ENCODE results near the gene NMS.

- TF ChIP-seq CTCF (conservative IDR thresholded peaks at IDR 0.05; ENCODE audit: low read depth, low read length): no peak
- no peak for TF ChIP-seq EZH2 (IDR thresholded peaks at IDR 0.05; ENCODE audit: borderline replicate concordance, low read depth, low read length, poor library complexity, severe bottlenecking)
Observed at GRCh38 chr2:100483895-100484294, 13.6 kb downstream of the NMS start.
